ENCODE results near the gene ANP32D.

Gene ANP32D

GRCh38 chr12:48510111-48510510 lies 37.8 kb downstream of the ANP32D start:
- TF ChIP-seq ZNF70 (CRISPR knock-in tag; IDR thresholded peaks at IDR 0.05) = no peak
- TF ChIP-seq SNAI2 (CRISPR knock-in tag; IDR thresholded peaks at IDR 0.05) = no peak
- TF ChIP-seq BACH2 (CRISPR knock-in tag; IDR thresholded peaks at IDR 0.05; ENCODE audit: borderline replicate concordance) = no peak
- TF ChIP-seq ESRRG (CRISPR knock-in tag; IDR thresholded peaks at IDR 0.05) = no peak
- TF ChIP-seq TOX (CRISPR knock-in tag; IDR thresholded peaks at IDR 0.05; ENCODE audit: borderline replicate concordance) = no peak
- no peak for TF ChIP-seq CSRNP3 (CRISPR knock-in tag; IDR thresholded peaks at IDR 0.05)
- TF ChIP-seq CREB5 (CRISPR knock-in tag; IDR thresholded peaks at IDR 0.05; ENCODE audit: low read depth) = no peak
- TF ChIP-seq TCF4 (CRISPR knock-in tag; IDR thresholded peaks at IDR 0.05; ENCODE audit: borderline replicate concordance) = no peak
- TF ChIP-seq ZNF8 (CRISPR knock-in tag; IDR thresholded peaks at IDR 0.05) = no peak
- TF ChIP-seq ISL1 (CRISPR knock-in tag; IDR thresholded peaks at IDR 0.05) = no peak
- TF ChIP-seq ZC3H10 (CRISPR knock-in tag; IDR thresholded peaks at IDR 0.05) = no peak
- no peak for TF ChIP-seq ZNF565 (CRISPR knock-in tag; conservative IDR thresholded peaks at IDR 0.05; ENCODE audit: low read depth)
- TF ChIP-seq PPARA (CRISPR knock-in tag; IDR thresholded peaks at IDR 0.05; ENCODE audit: borderline replicate concordance) = no peak
- TF ChIP-seq POU6F1 (CRISPR knock-in tag; IDR thresholded peaks at IDR 0.05; ENCODE audit: borderline replicate concordance, low read depth) = no peak
- no peak for TF ChIP-seq RARB (CRISPR knock-in tag; IDR thresholded peaks at IDR 0.05)
- no peak for TF ChIP-seq TSHZ2 (CRISPR knock-in tag; IDR thresholded peaks at IDR 0.05)
- no peak for ATAC-seq

- TF ChIP-seq CSRNP3 (CRISPR knock-in tag; IDR thresholded peaks at IDR 0.05) (no peak), TSHZ2 (CRISPR knock-in tag; IDR thresholded peaks at IDR 0.05) (no peak), OSR1 (CRISPR knock-in tag; IDR thresholded peaks at IDR 0.05) (no peak), ZNF8 (CRISPR knock-in tag; IDR thresholded peaks at IDR 0.05) (no peak), ARNTL (CRISPR knock-in tag; IDR thresholded peaks at IDR 0.05; ENCODE audit: borderline replicate concordance, low read depth) (no peak), ZFP3 (CRISPR knock-in tag; IDR thresholded peaks at IDR 0.05) (no peak), ISL1 (CRISPR knock-in tag; IDR thresholded peaks at IDR 0.05) (no peak), PPARA (CRISPR knock-in tag; IDR thresholded peaks at IDR 0.05; ENCODE audit: borderline replicate concordance) (no peak), ZNF565 (CRISPR knock-in tag; conservative IDR thresholded peaks at IDR 0.05; ENCODE audit: low read depth) (no peak), POU6F1 (CRISPR knock-in tag; IDR thresholded peaks at IDR 0.05; ENCODE audit: borderline replicate concordance, low read depth) (no peak), ZNF70 (CRISPR knock-in tag; IDR thresholded peaks at IDR 0.05) (no peak), ZFP30 (CRISPR knock-in tag; IDR thresholded peaks at IDR 0.05) (no peak), TOX (CRISPR knock-in tag; IDR thresholded peaks at IDR 0.05; ENCODE audit: borderline replicate concordance) (no peak), GLIS3 (CRISPR knock-in tag; IDR thresholded peaks at IDR 0.05) (no peak), BACH2 (CRISPR knock-in tag; IDR thresholded peaks at IDR 0.05; ENCODE audit: borderline replicate concordance) (no peak), CSDC2 (CRISPR knock-in tag; IDR thresholded peaks at IDR 0.05) (no peak), ZC3H10 (CRISPR knock-in tag; IDR thresholded peaks at IDR 0.05) (no peak), CREB5 (CRISPR knock-in tag; IDR thresholded peaks at IDR 0.05; ENCODE audit: low read depth) (no peak)
- no peak for ATAC-seq
These were observed 40.5 kb downstream of the ANP32D start for GRCh38 chr12:48512855-48513254.

Measured in SK-N-SH treated with all-trans-retinoic acid at 6 μM for 48 hours (cell line).